NCI-H187 treated with DMSO at 0.1 percent for 48 hours (cell line): ENCODE results near the gene ARMC9.
"Not testable (repeated sequence)": the region's sequence is repeated elsewhere in the genome, so short reads cannot be mapped to it uniquely, and the experiment has no call there.

Experiments used
- DNase-seq: peaks from one replicate; lab custom pipeline; 2025; lab: John Stamatoyannopoulos, UW

Gene ARMC9, protein sequence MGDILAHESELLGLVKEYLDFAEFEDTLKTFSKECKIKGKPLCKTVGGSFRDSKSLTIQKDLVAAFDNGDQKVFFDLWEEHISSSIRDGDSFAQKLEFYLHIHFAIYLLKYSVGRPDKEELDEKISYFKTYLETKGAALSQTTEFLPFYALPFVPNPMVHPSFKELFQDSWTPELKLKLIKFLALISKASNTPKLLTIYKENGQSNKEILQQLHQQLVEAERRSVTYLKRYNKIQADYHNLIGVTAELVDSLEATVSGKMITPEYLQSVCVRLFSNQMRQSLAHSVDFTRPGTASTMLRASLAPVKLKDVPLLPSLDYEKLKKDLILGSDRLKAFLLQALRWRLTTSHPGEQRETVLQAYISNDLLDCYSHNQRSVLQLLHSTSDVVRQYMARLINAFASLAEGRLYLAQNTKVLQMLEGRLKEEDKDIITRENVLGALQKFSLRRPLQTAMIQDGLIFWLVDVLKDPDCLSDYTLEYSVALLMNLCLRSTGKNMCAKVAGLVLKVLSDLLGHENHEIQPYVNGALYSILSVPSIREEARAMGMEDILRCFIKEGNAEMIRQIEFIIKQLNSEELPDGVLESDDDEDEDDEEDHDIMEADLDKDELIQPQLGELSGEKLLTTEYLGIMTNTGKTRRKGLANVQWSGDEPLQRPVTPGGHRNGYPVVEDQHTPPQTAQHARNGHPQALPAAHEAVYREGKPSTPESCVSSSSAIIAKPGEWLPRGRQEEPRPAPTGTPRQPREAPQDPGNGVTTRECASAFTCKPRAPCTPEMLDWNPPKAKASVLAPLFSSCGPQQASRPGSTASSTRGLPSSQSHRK

DNA sequence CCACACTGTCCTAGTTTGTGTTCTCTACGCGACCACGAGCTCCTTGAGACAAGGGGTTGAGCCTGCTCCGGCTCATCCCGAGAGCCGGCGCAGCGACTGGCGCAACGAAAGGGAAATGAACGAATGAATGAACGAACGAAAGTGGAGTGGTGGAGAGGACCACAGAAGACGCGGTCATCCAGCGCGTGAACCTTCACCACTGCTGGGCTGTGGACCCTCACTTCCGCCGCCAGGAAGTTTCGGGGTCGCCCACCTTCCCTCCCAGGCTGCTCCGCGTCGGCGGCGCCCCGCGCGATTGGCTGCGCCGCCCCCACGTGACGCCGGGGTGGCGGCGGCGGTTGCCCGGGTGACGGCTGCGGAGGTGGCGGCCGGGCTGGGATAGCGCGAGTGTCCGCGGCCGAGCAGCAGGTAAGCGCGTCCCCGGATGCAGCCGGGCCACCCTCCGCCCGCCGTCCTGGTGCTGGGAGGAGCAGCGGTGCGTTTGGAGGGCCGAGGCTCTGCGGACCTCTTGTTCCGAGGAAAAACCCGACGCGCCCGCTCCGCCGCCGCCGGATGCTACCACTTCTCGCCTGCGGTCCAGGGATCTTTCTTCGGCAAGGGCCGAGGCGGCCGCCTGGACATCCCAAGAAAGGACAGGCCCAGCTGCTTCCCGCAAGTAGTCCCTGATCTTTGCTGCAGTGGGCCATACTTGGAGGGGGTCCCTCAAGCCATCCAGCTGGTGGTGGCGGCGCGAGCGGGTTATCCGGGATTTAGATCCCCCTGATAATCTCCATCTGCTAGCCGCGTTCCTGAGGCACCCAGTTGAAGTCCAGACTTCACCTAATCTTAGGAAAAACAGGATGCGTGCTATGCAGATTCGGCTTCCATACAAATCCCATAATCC lies at the start of gene ARMC9:
TSS of gene ARMC9 (plus strand) at position 341 of the 883 bp plus-strand sequence. CDS start 7,608 bp downstream, outside the sequence.
- no peak for DNase-seq

DNA sequence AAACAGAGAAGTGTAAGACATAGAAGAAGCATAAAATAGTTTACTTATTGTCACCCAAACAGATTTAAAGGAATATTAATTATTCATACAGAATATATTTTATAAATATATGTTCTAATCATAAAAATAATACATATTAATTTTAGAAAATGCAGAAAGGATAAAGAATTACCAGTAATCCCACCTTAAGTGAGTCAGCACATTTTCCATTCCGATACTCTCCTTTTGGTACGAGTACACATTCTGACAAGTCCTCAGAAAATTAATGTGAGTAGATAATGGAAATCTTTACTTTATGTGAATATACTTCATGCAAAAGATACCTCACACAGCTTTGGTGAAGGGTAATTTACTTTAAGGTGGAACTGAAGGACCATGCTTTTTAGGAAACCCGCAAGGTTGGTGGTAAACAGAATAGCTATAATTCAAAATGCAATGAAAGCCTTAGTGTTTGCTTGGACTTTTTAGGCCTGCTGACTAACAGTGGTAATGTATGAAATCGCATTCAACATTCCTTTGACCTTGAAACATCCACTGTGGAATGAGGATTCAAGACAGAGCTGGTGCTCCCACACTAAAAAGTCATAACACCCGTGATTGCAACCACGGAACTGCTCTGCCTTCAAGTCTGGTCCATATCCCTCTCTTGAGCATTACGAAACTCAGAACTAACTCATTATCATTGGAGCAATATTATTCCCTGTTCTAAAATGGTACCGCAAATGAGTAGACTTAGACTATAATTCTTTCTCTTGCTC lies 45.5 kb upstream of the ARMC9 start:
- no peak for DNase-seq

DNA sequence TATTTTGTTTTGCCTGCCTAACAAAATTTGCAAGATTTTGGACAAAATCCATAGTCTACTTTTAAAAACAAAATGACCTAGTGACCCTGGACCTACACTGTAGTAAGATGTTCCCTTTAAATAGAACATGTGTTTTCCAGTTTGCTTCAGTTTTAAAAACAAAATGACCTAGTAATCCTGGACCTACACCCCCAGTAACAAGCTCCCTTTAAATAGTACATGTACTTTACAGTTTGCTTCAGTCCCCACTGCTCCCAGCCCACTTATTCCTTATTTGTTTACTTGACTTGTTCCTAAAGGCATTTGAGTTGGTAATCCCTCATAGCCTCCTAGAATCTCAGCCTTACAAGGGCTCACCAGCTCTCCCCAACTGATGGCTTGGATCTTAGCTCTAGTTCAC lies 39.1 kb upstream of the ARMC9 start:
- DNase-seq: no peak

DNA sequence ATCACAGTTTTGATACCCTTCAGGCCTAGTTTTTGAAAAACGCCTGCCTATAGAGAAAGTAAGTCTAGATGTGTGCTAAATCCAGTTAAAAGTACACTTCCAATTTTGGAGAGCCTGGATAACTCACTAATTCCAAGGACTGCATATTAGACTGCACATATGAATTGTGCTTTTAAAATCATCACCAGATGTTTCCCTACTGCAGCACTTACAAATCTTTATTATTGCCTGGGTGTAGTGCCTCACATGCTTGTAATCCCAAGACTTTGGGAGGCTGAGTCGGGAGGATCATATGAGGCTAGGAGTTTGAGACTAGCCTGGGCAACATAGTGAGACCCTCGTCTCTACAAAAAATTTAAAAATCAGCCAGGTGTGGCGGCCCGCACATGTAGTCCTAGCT lies 37.7 kb upstream of the ARMC9 start:
- DNase-seq: no peak

DNA sequence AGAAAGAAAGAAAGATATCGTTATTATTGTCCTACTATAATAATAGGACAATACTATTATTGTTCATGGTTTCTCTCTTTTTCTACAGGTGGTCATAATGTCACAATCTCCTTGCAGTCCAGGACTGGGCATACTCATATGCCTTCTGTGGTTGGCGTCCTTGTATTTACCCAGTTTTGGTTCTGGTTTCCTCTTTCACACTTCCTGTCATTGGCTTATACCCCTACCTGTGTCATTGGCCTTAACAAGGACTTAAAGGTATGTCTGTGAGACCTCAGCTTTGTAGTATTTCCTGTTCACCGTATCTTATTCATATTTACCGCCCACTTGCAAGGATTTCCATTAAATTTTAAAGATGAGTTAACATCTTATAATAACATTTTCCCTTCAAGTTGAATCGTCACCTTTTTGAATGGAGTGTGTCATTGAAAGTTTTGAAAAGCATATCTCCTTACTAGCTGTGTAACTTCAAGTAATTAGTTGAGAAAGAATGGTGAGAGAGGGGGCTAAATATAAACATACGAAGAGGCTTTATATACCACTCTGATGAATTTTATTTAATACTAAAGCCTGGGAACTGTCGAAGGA lies 37.1 kb upstream of the ARMC9 start:
- DNase-seq: no peak

DNA sequence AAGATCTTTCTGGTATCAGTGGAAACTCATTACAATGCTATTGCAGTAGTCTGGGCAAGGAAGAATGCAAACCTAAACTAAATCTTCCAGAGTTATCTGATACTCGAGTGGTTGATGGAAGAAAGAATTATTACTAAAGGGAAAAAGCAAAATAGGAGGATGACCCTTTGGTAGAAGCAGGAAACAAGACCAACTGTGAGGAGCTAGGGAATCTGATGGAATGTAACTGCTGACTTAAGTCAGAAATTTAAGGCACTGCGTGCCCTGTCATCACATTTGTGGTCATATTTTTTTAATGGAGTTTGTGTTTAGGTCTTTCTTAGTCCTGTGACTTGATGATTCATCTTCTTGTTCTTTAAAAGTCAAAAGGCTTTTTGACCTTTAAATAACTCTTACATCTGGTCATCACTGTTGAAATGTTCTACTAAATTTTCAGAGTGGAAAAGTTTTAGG lies 36.5 kb upstream of the ARMC9 start:
- DNase-seq: no peak

DNA sequence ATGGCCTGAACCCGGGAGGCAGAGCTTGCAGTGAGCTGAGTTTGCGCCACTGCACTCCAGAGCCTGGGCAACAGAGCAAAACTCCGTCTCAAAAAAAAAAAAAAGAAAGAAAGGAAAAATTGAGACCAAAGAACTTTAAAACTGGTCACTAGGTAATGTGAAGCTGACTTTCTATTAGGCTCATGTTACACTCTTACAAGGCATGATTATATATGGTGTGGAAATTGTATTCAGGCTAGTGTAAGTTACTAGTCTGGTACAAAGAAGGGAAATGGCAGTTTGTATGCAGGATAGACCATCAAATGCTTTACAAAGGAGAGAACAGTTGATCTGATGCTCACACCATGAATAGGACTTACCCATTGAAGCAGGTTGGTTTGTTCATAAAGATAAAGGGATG lies 35.4 kb upstream of the ARMC9 start:
- DNase-seq: no peak

DNA sequence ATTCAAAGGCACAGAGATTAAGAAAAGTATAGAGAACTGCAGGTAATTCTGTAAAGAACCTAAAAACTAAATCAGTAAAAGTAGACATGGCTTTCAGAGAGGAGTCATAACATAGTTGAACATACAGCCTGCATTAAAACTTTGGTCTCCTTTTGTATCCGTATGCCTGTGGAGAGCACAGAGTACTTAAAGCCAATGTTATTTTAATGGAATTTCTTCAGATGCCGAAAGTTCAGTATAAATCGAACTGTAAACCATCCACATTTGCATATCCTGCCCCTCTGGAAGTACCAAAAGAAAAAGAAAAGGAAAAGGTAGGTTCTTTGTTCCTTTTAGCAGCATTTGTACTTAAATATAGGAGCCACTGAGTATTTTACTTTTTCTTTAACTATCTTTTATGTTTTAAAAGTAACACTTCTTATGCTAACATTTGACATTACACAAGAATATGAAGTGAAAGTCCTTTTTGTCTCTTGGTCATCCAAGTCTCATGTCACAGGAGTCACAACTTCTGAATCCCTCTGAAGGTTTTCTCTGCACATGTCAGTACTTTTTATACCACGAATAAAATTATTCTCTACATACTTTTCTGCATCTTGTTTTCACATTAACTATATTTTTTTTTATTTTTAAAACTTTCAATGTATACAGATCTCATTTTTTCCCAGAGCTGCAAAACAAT lies 34.9 kb upstream of the ARMC9 start:
- DNase-seq: no peak

DNA sequence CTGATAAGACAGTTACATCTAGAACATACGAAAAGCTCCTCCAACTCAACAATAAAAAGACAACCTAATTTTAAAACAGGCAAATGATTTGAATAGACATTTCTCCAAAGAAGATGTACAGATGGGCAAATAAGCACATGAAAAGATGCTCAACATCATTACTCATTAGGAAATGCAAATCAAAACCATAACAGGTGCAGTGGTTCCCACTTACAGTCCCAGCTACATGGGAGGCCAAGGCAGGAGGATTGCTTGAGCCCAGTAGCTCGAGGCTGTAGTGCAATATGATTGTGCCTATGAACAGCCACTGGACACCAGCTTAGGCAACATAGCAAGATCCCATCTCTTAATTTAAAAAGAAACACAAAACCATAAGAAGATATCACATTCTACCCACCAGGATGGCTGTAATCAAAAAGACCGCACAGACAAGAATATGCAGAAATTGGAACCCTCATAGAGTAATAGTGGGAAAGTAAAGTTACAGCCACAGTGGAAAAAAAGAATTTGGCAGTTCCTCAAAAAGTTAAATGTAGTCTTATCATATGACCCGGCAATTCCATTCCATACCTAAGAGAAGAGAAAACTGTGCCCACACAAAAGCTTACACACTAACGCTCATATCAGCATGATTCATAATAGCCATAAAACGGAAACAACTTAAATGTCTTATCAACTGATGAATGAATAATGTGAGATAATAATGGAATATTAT lies 30.5 kb upstream of the ARMC9 start:
- no peak for DNase-seq

DNA sequence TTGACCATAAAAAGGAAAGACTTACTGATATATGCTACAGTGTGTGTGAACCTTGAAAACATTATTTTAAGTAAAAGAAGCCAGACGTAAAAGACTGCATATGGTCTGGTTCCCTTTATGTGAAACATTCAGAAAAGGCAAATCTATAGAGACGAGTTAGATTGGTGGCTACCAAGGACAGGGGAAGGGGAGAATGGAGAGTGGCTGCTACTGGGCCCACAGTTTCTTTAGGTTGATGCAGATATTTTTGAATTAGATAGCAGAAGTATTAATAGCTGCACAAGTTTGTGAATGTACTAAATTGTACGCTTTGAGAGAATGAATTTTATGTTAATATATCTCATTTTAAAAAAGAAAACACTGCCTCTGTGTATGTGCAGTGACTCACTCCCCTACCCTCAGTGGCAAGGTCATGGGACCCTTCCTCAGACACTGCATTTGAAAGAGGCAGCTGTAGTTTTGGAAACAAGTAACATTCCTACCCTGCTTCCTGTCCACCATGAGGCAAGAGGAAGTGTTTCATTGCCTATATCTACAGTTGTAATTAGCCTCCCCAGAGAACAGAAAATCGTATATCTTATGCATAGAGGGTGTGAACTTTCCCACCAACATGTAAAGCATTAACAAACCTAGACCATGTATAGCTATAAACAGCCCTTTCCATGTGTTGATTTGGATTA lies 29.8 kb upstream of the ARMC9 start:
- no peak for DNase-seq

DNA sequence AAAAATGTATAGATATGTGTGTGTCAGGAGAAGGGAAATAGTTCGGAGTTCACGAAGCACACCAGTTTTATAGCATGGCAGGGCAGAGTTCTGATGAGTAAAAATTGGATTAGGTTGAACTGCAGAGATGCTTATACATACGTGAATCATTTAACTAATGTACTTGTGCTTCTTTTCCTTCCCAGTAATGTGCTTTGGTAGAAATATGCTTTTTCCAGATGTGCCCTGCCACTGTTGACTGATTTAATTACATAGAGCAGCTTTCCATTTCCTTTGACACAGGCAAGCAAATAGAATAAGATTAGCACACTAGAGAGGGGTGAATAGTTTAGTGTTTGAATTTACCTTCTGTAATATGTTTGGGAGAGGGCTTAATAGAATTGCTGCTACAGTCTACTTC lies 28.9 kb upstream of the ARMC9 start:
- no peak for DNase-seq

DNA sequence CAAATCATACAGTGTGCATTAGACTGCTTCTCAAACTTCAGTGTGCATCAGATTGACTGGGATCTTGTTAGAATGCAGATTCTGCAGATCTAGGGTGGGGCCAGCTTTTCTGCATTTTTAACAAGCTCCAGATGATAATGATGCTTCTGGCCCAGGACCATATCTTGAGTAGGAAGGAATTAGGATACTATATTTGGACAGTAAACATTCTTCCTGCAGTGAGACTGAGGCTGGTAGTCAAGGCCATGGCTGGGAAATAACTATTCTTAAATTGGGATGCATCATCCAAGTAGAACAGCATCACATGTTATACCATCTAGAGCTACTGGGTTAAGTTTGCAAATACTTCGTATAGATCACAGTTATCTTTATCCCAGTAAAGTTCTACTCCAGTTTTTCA lies 28.4 kb upstream of the ARMC9 start:
- DNase-seq: no peak

DNA sequence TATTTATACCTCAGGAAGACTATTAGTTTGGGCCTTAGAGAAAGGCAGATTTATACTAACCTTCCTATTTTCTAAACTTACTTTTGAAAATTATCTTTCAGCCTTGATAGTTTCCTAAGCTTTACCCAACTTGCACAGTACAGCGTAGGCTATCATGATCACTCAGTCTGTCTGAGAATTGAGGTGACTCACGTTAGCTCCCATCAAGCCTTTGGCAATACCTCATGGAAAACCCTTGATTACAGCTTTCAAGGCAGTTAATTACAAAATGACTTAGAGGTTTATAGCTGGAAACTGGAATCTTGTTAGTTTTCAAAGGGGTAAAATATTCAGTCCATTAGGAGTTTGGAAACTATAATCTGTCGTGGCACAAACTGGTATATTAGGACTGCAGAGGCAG lies 26.4 kb upstream of the ARMC9 start:
- DNase-seq: no peak

DNA sequence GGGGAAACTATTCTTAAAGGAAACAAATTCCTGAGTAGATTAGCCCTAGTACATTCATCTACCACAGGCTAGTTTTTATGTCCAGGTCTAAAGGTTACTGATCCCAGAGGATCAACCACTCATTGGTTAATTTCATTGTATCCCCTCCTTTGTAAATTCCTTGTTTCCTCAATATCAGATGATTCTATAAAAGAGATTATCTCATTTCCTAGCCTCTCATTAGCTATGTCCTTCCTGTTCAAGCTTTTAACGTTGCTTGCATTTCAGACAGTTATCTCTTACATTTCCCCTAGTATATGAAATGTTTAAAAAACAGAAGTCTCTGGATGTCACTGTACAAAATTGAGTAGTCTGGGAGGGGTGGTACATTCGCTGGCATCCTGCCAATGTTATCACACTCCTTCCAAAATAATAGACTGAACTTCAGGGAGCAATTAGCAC lies 24.2 kb upstream of the ARMC9 start:
- DNase-seq: no peak

DNA sequence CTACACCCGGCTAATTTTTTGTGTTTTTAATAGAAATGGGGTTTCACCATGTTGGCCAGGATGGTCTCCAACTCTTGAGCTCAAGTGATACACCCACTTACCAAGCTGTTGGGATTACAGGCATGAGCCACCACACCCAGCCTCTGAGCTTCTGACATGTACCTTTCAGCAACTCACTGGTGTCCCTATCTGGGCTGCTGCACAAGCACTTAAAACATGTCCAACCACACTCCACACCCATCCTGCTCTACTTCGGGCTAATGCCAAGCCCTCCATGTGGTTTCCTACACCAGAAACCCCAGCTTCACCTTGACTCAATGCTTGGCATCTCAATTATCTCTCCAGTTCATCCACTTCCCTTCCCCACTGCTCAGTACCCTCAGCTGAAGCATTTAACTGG lies 22.4 kb upstream of the ARMC9 start:
- DNase-seq: no peak

DNA sequence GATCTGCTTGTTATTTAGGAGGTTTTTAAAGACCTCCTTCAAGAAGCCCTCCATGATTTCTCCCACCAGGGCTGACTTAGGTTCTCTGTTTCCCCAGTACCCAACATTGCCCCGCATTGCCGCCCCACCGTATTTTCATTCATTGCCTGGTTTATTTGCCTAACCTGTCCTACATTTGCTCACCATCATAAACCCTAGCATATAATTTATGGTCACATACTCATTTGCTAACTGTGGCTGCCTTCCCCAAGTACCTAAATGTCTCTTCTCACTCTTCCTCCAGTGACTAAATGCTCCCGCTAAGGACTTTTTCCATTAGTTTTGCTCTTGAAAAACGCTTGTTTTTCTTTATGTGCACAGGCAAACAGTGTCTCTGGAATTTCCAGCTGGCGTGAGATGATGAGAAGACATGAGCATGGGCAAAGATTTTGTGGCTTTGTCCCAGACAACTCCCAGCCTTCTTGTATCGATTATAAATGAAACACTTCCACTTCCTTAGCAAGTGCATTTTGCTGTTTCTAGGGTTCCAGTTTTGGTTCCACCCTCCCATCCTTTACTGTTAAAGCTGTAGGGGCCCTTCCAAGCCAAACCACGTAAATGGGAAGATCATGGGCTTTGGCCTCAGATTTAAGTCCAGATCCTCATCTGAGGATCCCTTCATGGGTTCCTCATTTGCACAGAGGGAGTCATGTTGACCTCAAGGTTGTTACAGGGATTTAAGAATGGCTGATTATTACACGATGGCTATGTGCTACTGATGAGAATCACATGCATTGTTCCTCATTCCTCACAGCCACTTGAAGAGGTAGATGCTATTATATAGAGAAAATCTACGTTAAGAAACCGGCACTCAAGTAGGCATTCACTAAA lies 21.0 kb upstream of the ARMC9 start:
- no peak for DNase-seq

DNA sequence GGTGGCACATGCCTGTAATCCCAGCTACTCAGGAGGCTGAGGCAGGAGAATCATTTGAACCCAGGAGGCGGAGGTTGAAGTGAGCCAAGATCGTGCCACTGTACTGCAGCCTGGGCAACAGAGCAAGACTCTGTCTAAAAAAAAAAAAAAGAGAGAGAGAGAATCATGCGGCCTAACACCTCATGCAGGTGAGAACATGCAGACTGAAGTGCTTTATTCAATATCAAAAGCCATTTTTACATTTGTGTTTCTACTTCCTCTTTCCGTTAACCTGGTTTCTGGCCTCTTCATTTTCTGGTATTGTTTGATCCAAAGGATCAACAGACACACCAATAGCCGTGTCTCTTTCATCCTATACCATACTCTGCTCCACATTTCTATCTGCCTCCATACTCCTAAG lies 19.6 kb upstream of the ARMC9 start:
- not testable (repeated sequence) for DNase-seq

DNA sequence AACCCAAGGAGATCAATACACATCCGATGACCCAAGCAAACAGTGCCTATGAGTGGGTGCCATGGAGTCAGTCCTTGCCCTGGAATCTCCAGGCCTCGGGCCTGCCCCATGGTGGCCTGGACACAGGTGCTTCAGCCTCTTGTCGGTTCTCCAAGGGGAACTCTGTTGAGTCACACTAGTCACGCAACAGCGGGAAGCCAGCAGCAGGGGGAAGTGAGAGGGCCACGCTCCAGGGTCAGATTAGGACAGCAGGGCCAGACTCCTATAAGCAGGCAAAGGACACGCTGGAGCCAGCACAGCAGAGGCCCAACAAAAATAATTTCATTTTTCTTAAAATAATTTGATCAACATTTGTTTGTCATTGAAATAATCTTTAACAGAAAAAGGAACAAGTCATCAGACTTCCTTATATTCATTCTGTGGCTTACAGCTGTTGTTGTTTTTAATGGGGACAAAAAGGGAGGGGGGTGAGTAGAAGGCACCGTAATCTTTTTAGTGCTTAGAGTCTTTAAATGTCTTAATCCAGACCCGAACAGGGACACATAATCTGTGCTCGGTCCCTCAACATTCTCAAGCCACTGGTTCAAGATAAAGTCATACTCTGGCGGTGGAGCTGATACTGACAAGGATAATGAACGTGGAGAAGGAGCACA lies 16.4 kb upstream of the ARMC9 start:
- no peak for DNase-seq
